ENCODE measurements around the gene PITRM1.

PITRM1 gene

DNA sequence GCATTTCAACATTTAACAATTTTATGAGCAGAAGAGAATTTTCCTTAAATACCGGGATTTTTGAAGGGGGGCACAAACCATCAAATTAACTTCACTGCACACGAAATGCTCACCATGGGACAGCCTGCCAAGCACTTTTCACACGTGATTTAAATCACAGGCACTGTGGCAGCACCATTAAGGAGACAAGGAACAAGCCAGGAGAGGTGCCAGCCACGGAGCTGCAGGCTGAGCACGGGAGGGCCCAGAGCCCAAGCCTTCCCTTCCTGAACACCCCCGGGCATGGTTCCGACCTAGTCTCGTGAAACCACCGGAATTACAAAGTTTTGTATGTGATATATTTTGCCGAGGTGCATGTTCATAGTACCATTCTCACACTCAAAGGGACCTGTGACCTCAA, 13.4 kb downstream of the PITRM1 start:
- TF ChIP-seq, protein P1, sequence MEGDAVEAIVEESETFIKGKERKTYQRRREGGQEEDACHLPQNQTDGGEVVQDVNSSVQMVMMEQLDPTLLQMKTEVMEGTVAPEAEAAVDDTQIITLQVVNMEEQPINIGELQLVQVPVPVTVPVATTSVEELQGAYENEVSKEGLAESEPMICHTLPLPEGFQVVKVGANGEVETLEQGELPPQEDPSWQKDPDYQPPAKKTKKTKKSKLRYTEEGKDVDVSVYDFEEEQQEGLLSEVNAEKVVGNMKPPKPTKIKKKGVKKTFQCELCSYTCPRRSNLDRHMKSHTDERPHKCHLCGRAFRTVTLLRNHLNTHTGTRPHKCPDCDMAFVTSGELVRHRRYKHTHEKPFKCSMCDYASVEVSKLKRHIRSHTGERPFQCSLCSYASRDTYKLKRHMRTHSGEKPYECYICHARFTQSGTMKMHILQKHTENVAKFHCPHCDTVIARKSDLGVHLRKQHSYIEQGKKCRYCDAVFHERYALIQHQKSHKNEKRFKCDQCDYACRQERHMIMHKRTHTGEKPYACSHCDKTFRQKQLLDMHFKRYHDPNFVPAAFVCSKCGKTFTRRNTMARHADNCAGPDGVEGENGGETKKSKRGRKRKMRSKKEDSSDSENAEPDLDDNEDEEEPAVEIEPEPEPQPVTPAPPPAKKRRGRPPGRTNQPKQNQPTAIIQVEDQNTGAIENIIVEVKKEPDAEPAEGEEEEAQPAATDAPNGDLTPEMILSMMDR (IDR thresholded peaks at IDR 0.05; ENCODE audit: low read depth, low read length): no peak
- no peak for DNase-seq (ENCODE audit: extremely low read depth, low read depth)

DNA sequence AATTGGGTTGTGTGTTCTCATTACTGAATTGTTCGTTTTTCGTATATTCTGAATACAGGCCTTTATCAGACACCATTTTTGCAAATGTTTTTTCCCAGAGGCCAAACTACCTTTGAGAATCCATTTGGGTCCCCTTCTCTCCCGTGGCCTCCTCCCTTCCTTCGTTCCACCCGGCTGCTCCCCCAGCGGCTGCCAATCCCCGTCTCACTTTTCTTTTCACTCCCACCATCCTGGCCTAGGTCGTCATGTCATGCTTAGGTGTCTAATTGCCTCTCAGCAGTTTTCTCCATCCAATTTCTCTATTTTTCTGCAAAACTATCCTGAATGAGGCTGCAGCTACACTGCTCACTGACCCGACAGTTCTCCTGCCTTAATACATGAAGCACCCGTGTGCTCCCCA, 17.9 kb downstream of the PITRM1 start:
- no peak for DNase-seq (ENCODE audit: extremely low read depth, low read depth)
- TF ChIP-seq, protein P1 (IDR thresholded peaks at IDR 0.05; ENCODE audit: low read depth, low read length): no peak

DNA sequence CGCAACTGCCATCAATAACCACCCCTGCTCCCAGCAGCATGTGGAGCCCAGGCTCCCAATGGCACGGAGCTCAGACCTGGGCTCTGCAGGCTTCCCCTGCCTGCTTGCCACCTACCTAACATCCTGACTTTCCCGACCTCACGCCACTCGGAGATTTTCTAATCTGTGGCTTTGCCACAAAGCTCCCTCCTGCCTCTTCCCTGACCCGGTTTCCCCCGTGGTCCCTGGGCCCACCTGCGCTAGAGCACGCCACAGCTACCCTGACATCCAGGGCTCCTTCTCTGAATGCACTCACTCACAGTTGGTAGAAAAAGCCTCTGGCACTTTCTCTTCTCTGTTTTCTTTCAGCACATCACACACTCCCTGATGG, 20.0 kb downstream of the PITRM1 start:
- DNase-seq (ENCODE audit: extremely low read depth, low read depth): no peak
- TF ChIP-seq, protein P1 (IDR thresholded peaks at IDR 0.05; ENCODE audit: low read depth, low read length): no peak

DNA sequence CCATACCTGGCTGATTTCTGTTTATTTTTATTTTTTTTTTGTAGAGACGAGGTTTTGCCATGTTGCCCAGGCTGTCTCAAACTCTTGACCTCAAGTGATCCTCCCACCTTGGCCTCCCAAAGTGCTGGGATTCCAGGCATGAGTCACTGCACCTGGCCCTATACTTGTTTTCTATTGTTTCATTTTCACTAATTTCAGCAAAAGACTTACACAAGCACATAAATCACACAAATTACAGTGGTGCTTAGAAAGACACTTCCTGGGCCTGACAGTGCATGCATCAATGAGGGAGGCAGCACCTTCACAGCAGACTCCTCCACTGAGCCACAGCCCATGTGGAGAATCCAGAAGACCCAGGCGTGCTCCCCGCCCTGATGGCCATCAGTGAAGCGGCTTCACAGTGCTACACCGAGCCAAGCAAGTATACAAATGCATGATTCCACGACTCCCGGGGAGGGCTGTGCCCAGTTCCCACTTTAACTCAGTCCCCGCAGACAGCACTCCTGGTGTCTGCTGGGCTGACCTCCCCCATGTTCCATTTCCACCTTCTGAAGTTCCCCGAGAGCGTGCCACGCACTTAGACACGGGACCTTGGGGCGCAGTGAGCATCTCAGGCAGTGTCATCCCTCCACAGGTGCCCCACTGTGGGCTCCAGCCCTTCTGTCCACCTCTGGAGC, 20.6 kb downstream of the PITRM1 start:
- TF ChIP-seq, protein P1 (IDR thresholded peaks at IDR 0.05; ENCODE audit: low read depth, low read length): no peak
- DNase-seq (ENCODE audit: extremely low read depth, low read depth): no peak

DNA sequence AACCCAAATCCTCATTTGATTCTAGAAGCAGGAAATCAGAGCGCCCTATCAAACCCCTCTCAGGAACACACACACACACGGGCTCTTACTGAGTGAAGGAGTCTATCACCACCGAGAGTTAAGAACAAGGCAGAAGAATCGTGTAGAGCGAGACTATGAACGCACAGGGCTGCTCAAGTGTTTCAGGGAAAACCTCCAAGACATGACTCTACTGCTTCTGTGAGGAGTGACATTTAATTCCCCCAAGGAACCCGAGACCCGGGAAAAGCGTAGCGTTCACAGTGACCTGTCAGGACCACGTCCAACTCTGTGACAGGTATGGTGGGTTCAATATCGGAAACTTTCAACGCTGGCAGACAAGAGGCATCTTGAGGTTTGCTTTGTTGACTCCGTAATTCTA, 21.6 kb downstream of the PITRM1 start:
- TF ChIP-seq, protein P1 (IDR thresholded peaks at IDR 0.05; ENCODE audit: low read depth, low read length): no peak
- DNase-seq (ENCODE audit: extremely low read depth, low read depth): no peak

DNA sequence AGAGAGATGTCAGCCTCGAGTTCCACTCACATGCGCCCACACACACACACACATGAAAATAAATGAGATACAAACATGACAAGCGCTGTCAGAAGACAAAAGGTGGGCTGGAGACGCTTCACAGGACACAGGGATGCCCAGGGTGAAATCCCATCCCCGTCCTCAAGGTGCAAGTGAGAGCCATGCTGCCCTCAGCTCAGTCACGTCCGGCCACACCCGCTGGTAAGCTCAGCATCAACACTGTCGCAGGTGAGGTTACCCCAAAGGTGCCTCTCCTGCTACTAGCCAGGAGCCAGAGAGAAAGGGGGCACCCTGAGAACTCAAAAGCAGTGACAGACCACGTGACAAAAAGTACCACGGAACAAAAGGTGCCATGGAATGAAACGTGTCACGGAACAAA, 22.2 kb downstream of the PITRM1 start:
- TF ChIP-seq, protein P1 (IDR thresholded peaks at IDR 0.05; ENCODE audit: low read depth, low read length): no peak
- DNase-seq (ENCODE audit: extremely low read depth, low read depth): no peak

DNA sequence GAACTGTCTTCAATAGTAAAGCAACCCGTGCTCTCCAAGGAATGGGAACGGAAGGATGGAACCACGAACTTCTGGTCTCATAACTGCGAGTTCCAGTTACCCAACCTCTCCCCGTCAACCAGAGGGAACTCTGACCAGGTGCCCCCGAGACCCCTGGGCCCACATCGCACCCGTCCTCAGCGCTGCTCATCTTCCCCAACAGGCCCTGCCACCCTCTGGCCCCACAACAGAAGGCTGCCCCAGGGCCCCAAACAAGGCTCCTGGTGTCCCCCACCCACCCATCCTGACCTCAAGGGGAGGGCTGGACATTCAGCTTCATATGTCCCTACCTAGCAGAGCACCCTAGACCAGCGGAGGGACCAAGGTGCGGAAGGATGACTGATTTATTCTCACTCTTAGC, 22.7 kb downstream of the PITRM1 start:
- TF ChIP-seq, protein P1 (IDR thresholded peaks at IDR 0.05; ENCODE audit: low read depth, low read length): no peak
- DNase-seq (ENCODE audit: extremely low read depth, low read depth): no peak
